Lung (tissue), 12 donors: ENCODE data around the gene HLTF. TPM values are rescaled to one million over a fixed set of nuclear protein-coding genes. Genes with fewer than 3 reads are reported as not detected.

ENCODE experiments used
- ATAC-seq: fragments of 200-7000 bp; cut with Tn5 transposase; one replicate; pipeline ENCODE4 v1.9.1; 2020; ENCODE audit warnings: moderate number of reproducible peaks; ENCODE audit not compliant: insufficient read depth, low FRiP score
- DNase-seq, 3 donors: peaks; one replicate each; pipeline ENCODE4 v3.0.0-alpha.2; 2013 to 2017
- H3K27ac ChIP-seq, 2 donors: one replicate each; pipeline ENCODE4 v1.5.1; 2013; ENCODE audit warnings: mild to moderate bottlenecking in 2 of 2, moderate library complexity in 2 of 2, control low read depth in 1 of 2, inconsistent platforms in 1 of 2, low read depth in 1 of 2, low read length in 1 of 2
- H3K27me3 ChIP-seq, 3 donors: one replicate each; pipeline ENCODE4 v1.5.1; 2013; ENCODE audit warnings: low read length in 2 of 3; ENCODE audit not compliant: control insufficient read depth in 3 of 3, insufficient read depth in 3 of 3
- H3K36me3 ChIP-seq, 4 donors: one replicate each; pipeline ENCODE4 v1.5.1; 2013; ENCODE audit warnings: low read length in 4 of 4, mild to moderate bottlenecking in 1 of 4, moderate library complexity in 1 of 4; ENCODE audit not compliant: control insufficient read depth in 4 of 4, insufficient read depth in 4 of 4
- H3K4me1 ChIP-seq, 5 donors: one replicate each; pipeline ENCODE4 v1.5.1; 2013; ENCODE audit warnings: low read length in 5 of 5, mild to moderate bottlenecking in 2 of 5, moderate library complexity in 1 of 5; ENCODE audit not compliant: control insufficient read depth in 5 of 5, insufficient read depth in 5 of 5
- H3K4me3 ChIP-seq: one replicate; pipeline ENCODE4 v1.5.1; 2013; ENCODE audit warnings: mild to moderate bottlenecking, control low read depth, moderate library complexity
- H3K9ac ChIP-seq, 2 donors: one replicate each; pipeline ENCODE4 v1.5.1; 2013; ENCODE audit warnings: low read length in 2 of 2, control low read depth in 1 of 2; ENCODE audit not compliant: insufficient read depth in 1 of 2
- H3K9me3 ChIP-seq, 4 donors: one replicate each; pipeline ENCODE4 v1.5.1; 2013; ENCODE audit warnings: low read length in 3 of 4, mild to moderate bottlenecking in 1 of 4, moderate library complexity in 1 of 4; ENCODE audit not compliant: control insufficient read depth in 4 of 4, insufficient read depth in 3 of 4
- CTCF ChIP-seq: IDR thresholded peaks from 2 replicates; pipeline ENCODE4 v1.5.1; 2012; ENCODE audit warnings: mild to moderate bottlenecking; ENCODE audit errors: control extremely low read depth, extremely low read depth
- WGBS, 2 donors: extraction: QIAGEN DNeasy Blood & Tissue Kit; methylation state at CpG; one replicate each; pipeline ENCODE4 v1.1.7; 2013; 5-methylcytosine and 5-hydroxymethylcytosine counted together
- polyA plus RNA-seq, 2 donors: library from polyadenylated mRNA; stranded (reverse); fragments of 200-250 nt; gene quantifications; one replicate each; pipeline ENCODE4 v1.2.1, GENCODE V29; 2013
- total RNA-seq, 2 donors: library from RNA; depleted of rRNA in 1 of 2; stranded (reverse); fragments of >200 nt in 1 of 2; gene quantifications; one replicate each; pipeline ENCODE4 v1.2.1, GENCODE V29; 2014 to 2021
- donor health status: control.
- donor health status: control.
- donor health status: Bipolar disorder and iron deficiency.
- donor health status: healthy.
- donor health status: DM: yes; HTN: yes; CAD: no.

HLTF gene
- total and polyA plus RNA-seq, 4 donors = 3.6 to 54.7 (median 12.6) TPM

- no peak for DNase-seq
- H3K36me3 ChIP-seq = peaks cover 18 to 65% (median 35%) of the 10 kb centered on the region in 4 donors
- no peak for TF ChIP-seq CTCF
- no peaks in the 10 kb centered on the region for H3K27me3 ChIP-seq
- no peak overlapping the region for H3K9ac ChIP-seq
- no peak for ATAC-seq
- peak overlapping the region in 1 of 2 donors; percentile 41 for H3K27ac ChIP-seq
- 70 to 79% methylated on average over 3 of the region's 3 CpGs for WGBS, 2 donors
- H3K4me1 ChIP-seq = peaks cover 0 to 29% (median 0%) of the 10 kb centered on the region in 5 donors
- no peak overlapping the region for H3K4me3 ChIP-seq
- H3K9me3 ChIP-seq = peaks cover 0 to 3% (median 1%) of the 10 kb centered on the region in 4 donors
These were observed 66.0 kb downstream of the HLTF start for GRCh38 chr3:149020196-149020838.

DNA sequence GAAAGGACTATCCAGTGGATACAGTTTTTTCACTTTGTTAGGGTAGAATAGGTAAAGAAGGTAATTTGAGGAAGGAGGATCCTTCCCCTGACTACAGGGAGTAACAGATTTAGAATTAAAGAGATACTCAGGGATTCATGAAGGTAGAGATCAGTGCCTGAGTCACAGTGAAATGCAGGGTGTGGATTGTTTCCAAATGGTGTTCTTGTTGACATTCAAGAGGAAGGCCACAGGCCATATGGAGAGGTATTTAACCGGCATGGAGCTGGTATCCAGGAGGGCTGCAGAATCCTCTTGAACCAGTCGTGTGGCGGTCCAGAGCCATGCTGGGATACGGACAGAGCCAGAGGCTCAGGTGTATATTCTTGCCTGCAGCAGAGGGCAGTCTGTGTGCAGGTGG lies 66.8 kb downstream of the HLTF start:
- ATAC-seq = no peak
- DNase-seq = no peak
- Histone ChIP-seq H3K4me1 (peaks cover 0 to 31% (median 0%) of the 10 kb centered on the region in 5 donors), H3K27ac (peak overlapping the region in 1 of 2 donors; percentile 74), H3K4me3 (no peak overlapping the region), H3K36me3 (peaks cover 15 to 63% (median 31%) of the 10 kb centered on the region in 4 donors), H3K27me3 (no peaks in the 10 kb centered on the region), H3K9me3 (no peaks in the 10 kb centered on the region), H3K9ac (no peak overlapping the region)
- TF ChIP-seq CTCF = no peak
- WGBS, 2 donors = 90 to 99% methylated on average over 4 of the region's 4 CpGs

DNA sequence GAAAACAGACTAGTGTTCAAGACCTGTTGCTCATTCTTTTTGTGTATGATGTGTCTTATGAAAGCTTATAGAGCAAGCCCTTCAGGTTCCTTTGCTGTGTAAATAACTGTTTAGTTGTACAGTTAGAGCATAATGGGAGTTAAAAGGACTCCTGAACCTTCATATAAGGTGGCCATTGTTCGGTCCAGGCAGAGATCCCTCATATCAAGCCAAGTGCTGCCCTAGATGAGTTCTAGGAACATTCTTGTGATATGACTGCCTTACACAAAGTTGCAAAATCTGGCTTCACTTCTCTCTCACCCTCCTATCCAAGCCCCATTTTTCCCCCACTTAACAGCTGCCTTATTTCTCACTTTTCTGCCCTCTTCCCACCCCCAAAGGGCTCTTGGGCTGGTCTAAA lies 68.1 kb downstream of the HLTF start:
- peaks cover 16 to 60% (median 30%) of the 10 kb centered on the region in 4 donors for H3K36me3 ChIP-seq
- H3K27me3 ChIP-seq = no peaks in the 10 kb centered on the region
- H3K9ac ChIP-seq = no peak overlapping the region
- ATAC-seq (no peak), DNase-seq (no peak)
- no peak for TF ChIP-seq CTCF
- H3K27ac ChIP-seq = peak overlapping the region in 1 of 2 donors; percentile 77
- peaks cover 0 to 31% (median 0%) of the 10 kb centered on the region in 5 donors for H3K4me1 ChIP-seq
- 57 to 67% methylated on average over 1 of the region's 1 CpG for WGBS, 2 donors
- H3K4me3 ChIP-seq = no peak overlapping the region
- no peaks in the 10 kb centered on the region for H3K9me3 ChIP-seq
